HepG2 (cell line): ENCODE measurements around the gene LOXL3. TPM values are rescaled to one million over a fixed set of nuclear protein-coding genes. Genes with fewer than 3 reads are reported as not detected.

Source experiments
- ATAC-seq: fragments of 200-7000 bp; cut with Tn5 transposase; 3 replicates; pipeline ENCODE4 v1.9.1; 2020; ENCODE audit warnings: mild to moderate bottlenecking, moderate library complexity
- BruUV-seq: library from RNA; stranded (reverse); fragments of 400-500 nt; replicated peaks from 2 replicates; lab custom pipeline; 2021; lab: Mats Ljungman, UMichigan
- CTCF ChIA-PET: fragments of 300-600 bp; formaldehyde crosslinking; extraction: SDS; loops from one replicate; lab custom pipeline; 2021; ENCODE audit warnings: low total read pairs, inconsistent platforms, low intra/inter-chr PET ratio; lab: Yijun Ruan, JAX
- POLR2A ChIA-PET: fragments of 350-600 bp; sonication (Branson Sonifier 250); formaldehyde crosslinking; loops from one replicate; lab custom pipeline; 2020; ENCODE audit warnings: antibody characterized with exemption, inconsistent platforms; lab: Yijun Ruan, JAX
- DNase-seq: peaks from one replicate; pipeline ENCODE4 v3.0.0-alpha.2; 2015; ENCODE audit warnings: low spot score
- FAIRE-seq: peaks from 3 replicates; lab custom pipeline; 2011; peaks lifted over from hg19 to GRCh38; lab: Jason Lieb, UNC
- H2AFZ ChIP-seq: one replicate; pipeline ENCODE4 v1.6.1; 2011; ENCODE audit warnings: low read length, inconsistent platforms
- H3K27ac ChIP-seq: fragments of 300-600 bp; 3 replicates; pipeline ENCODE4 v1.8.0; 2011; ENCODE audit warnings: mixed run types, mild to moderate bottlenecking, mixed read lengths, low read length, inconsistent platforms; ENCODE audit not compliant: insufficient read depth; ENCODE audit errors: extremely low read length
- H3K27me3 ChIP-seq, 2 experiments: fragments of 200-600 bp in 1 of 2; 2 replicates in 1 of 2; 3 replicates in 1 of 2; pipeline versions ENCODE4 v1.6.0 to v1.8.0; 2011; ENCODE audit warnings: low read length in 2 of 2, mild to moderate bottlenecking in 2 of 2, moderate library complexity in 2 of 2, inconsistent platforms in 1 of 2; ENCODE audit not compliant: insufficient read depth in 2 of 2, control insufficient read depth in 1 of 2
- H3K36me3 ChIP-seq, 2 experiments: fragments of 200-600 bp in 1 of 2; replicated peaks in 1 of 2; 2 replicates in 1 of 2; 3 replicates in 1 of 2; pipeline versions ENCODE4 v1.5.1 to v1.8.0; 2011; ENCODE audit warnings: low read length in 2 of 2, inconsistent platforms in 1 of 2; ENCODE audit not compliant: insufficient read depth in 2 of 2, control insufficient read depth in 1 of 2
- H3K4me1 ChIP-seq: 2 replicates; pipeline ENCODE4 v1.5.1; 2012; ENCODE audit warnings: low read length, inconsistent platforms; ENCODE audit not compliant: insufficient read depth
- H3K4me2 ChIP-seq: 2 replicates; pipeline ENCODE4 v1.6.0; 2011; ENCODE audit warnings: low read depth, low read length, inconsistent platforms
- H3K4me3 ChIP-seq, 3 experiments: fragments of 200-600 bp in 1 of 3; sonication (generic), shearing (Covaris generic) in 1 of 3; replicated peaks in 1 of 3; 2 replicates each; pipeline ENCODE4 v1.5.1; 2011 to 2016; ENCODE audit warnings: low read length in 3 of 3, inconsistent platforms in 2 of 3, low read depth in 2 of 3, mild to moderate bottlenecking in 2 of 3, control low read depth in 1 of 3, mixed read lengths in 1 of 3; ENCODE audit not compliant: insufficient read depth in 1 of 3
- H3K79me2 ChIP-seq: one replicate; pipeline ENCODE4 v1.6.1; 2011; ENCODE audit warnings: low read length, inconsistent platforms; ENCODE audit not compliant: insufficient read depth
- H3K9ac ChIP-seq: 2 replicates; pipeline ENCODE4 v1.6.0; 2011; ENCODE audit warnings: mild to moderate bottlenecking, low read depth, low read length, inconsistent platforms; ENCODE audit not compliant: insufficient read depth
- H3K9me3 ChIP-seq: 2 replicates; pipeline ENCODE4 v1.5.1; 2012; ENCODE audit warnings: mild to moderate bottlenecking, low read length
- H4K20me1 ChIP-seq: 2 replicates; pipeline ENCODE4 v1.6.0; 2011; ENCODE audit warnings: inconsistent platforms, mild to moderate bottlenecking, low read length, moderate library complexity; ENCODE audit not compliant: insufficient read depth
- ASH2L ChIP-seq: fragments of 300-600, 200-600 bp; sonication (generic); IDR thresholded peaks from 2 replicates; pipeline ENCODE4 v1.7.0; 2017; ENCODE audit warnings: low read depth, mild to moderate bottlenecking, moderate library complexity, mixed read lengths, low read length; ENCODE audit not compliant: insufficient read length
- CERS6 ChIP-seq: sonication (generic); formaldehyde crosslinking; IDR thresholded peaks from 2 replicates; pipeline ENCODE4 v1.5.0; 2020; ENCODE audit warnings: missing genetic modification reagents
- HES4 ChIP-seq: sonication (generic); formaldehyde crosslinking; IDR thresholded peaks from 2 replicates; pipeline ENCODE4 v1.9.0; 2021; ENCODE audit warnings: mild to moderate bottlenecking, missing genetic modification reagents, borderline replicate concordance
- NCOA2 ChIP-seq: sonication (generic); formaldehyde crosslinking; IDR thresholded peaks from 2 replicates; pipeline ENCODE4 v1.8.0; 2022; ENCODE audit warnings: inconsistent platforms
- RAD51 ChIP-seq: fragments of 450-650 bp; IDR thresholded peaks from 2 replicates; pipeline ENCODE4 v1.6.1; 2016; ENCODE audit warnings: borderline replicate concordance
- REL ChIP-seq: sonication (generic); formaldehyde crosslinking; conservative IDR thresholded peaks from 2 replicates; pipeline ENCODE4 v1.8.0; 2022; ENCODE audit warnings: mild to moderate bottlenecking, missing genetic modification reagents, moderate library complexity
- SKI ChIP-seq: fragments of 450-650 bp; IDR thresholded peaks from one replicate; pipeline ENCODE4 v1.6.1; 2018; ENCODE audit warnings: mild to moderate bottlenecking; ENCODE audit not compliant: partially characterized antibody
- ZBTB37 ChIP-seq: sonication (generic); formaldehyde crosslinking; IDR thresholded peaks from 2 replicates; pipeline ENCODE4 v1.4.0; 2020; ENCODE audit warnings: mild to moderate bottlenecking, missing genetic modification reagents
- ZNF501 ChIP-seq: sonication (generic); formaldehyde crosslinking; IDR thresholded peaks from 2 replicates; pipeline ENCODE4 v1.5.1; 2020; ENCODE audit warnings: mild to moderate bottlenecking, moderate library complexity, missing genetic modification reagents
- ZNF609 ChIP-seq: sonication (generic); formaldehyde crosslinking; IDR thresholded peaks from 2 replicates; pipeline ENCODE4 v1.4.0; 2020; ENCODE audit warnings: mild to moderate bottlenecking, missing genetic modification reagents, borderline replicate concordance
- WGBS: methylation state at CpG from one replicate; pipeline ENCODE4 v1.1.6; 2017; ENCODE audit warnings: low lambda C conversion rate; 5-methylcytosine and 5-hydroxymethylcytosine counted together
- in situ Hi-C: cut with HindIII; loops from 2 replicates; pipeline ENCODE4 v1.10.0; 2017; ENCODE audit warnings: low pct_unique_long_range_greater_than_20kb; ENCODE audit not compliant: extremely low pct_ligation_motif_present
- intact Hi-C: fragments of 100-400 bp; cut with micrococcal nuclease; formaldehyde crosslinking; loops from one replicate; pipeline ENCODE4 v1.10.0; 2022; ENCODE audit not compliant: unreplicated experiment
- polyA plus RNA-seq, 8 experiments: library from polyadenylated mRNA; depleted of rRNA in 3 of 8; stranded (reverse) in 7 of 8; unstranded in 1 of 8; fragments of >200 nt; fragmentation: Illumina TruSeq in 4 of 8; extraction: Trizol in 4 of 8; gene quantifications; 2 replicates each; pipeline versions ENCODE4 v1.2.1 to v1.2.3, GENCODE V29; 2011 to 2016; ENCODE audit warnings: low read depth in 4 of 8, missing spikeins in 1 of 8, mixed read lengths in 1 of 8; ENCODE audit not compliant: insufficient read depth in 1 of 8
- total RNA-seq, 5 experiments: library from RNA; depleted of rRNA; stranded (reverse); fragments of >200 nt; fragmentation: Illumina TruSeq; extraction: Trizol; gene quantifications; 2 replicates each; pipeline ENCODE4 v1.2.3, GENCODE V29; 2016; ENCODE audit warnings: low read depth in 1 of 5
- TF ChIP-seq, protein P1 (sequence below): sonication (generic); formaldehyde crosslinking; IDR thresholded peaks from 2 replicates; pipeline ENCODE4 v1.4.0; 2020; ENCODE audit warnings: missing genetic modification reagents
- TF ChIP-seq, protein P2 (sequence below): sonication (generic); formaldehyde crosslinking; IDR thresholded peaks from 2 replicates; pipeline ENCODE4 v1.4.0; 2020; ENCODE audit warnings: low read depth, missing genetic modification reagents

The LOXL3 gene
- total and polyA plus RNA-seq, 2 of the 13 experiments (the other 11 are each of a cell fraction or from before 2014, with no cell fraction given): 0.55 to 6.5 TPM

- POLR2A ChIA-PET: no interaction called here
- Histone ChIP-seq H4K20me1 (no peaks in the 10 kb centered on the region), H3K9ac (no peak overlapping the region), H3K9me3 (no peaks in the 10 kb centered on the region), H3K4me3 (no peak overlapping the region), H3K36me3 (no peaks in the 10 kb centered on the region), H3K27me3 (no peaks in the 10 kb centered on the region), H3K79me2 (no peaks in the 10 kb centered on the region), H2AFZ (no peak overlapping the region), H3K4me2 (no peak overlapping the region), H3K27ac (no peak overlapping the region), H3K4me1 (peaks cover 15% of the 10 kb centered on the region)
- ATAC-seq (no peak), DNase-seq (no peak), FAIRE-seq (no peak)
- WGBS: 50% methylated on average over 1 of the region's 1 CpG
- intact Hi-C loops: no loop called here
- in situ Hi-C loops: no loop called here
- CTCF ChIA-PET: no interaction called here
- no TSS peak for BruUV-seq
- TF ChIP-seq SKI: no peak
- TF ChIP-seq REL (CRISPR knock-in tag): no peak
- no peak for TF ChIP-seq NCOA2
- TF ChIP-seq, protein P1, sequence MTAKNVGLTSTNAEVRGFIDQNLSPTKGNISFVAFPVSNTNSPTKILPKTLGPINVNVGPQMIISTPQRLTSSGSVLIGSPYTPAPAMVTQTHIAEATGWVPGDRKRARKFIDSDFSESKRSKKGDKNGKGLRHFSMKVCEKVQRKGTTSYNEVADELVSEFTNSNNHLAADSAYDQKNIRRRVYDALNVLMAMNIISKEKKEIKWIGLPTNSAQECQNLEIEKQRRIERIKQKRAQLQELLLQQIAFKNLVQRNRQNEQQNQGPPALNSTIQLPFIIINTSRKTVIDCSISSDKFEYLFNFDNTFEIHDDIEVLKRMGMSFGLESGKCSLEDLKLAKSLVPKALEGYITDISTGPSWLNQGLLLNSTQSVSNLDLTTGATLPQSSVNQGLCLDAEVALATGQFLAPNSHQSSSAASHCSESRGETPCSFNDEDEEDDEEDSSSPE (CRISPR knock-in tag): no peak
- TF ChIP-seq CERS6 (CRISPR knock-in tag): no peak
- no peak for TF ChIP-seq RAD51
- no peak for TF ChIP-seq HES4 (CRISPR knock-in tag)
- TF ChIP-seq ZBTB37 (CRISPR knock-in tag): no peak
- no peak for TF ChIP-seq ZNF501
- TF ChIP-seq, protein P2, sequence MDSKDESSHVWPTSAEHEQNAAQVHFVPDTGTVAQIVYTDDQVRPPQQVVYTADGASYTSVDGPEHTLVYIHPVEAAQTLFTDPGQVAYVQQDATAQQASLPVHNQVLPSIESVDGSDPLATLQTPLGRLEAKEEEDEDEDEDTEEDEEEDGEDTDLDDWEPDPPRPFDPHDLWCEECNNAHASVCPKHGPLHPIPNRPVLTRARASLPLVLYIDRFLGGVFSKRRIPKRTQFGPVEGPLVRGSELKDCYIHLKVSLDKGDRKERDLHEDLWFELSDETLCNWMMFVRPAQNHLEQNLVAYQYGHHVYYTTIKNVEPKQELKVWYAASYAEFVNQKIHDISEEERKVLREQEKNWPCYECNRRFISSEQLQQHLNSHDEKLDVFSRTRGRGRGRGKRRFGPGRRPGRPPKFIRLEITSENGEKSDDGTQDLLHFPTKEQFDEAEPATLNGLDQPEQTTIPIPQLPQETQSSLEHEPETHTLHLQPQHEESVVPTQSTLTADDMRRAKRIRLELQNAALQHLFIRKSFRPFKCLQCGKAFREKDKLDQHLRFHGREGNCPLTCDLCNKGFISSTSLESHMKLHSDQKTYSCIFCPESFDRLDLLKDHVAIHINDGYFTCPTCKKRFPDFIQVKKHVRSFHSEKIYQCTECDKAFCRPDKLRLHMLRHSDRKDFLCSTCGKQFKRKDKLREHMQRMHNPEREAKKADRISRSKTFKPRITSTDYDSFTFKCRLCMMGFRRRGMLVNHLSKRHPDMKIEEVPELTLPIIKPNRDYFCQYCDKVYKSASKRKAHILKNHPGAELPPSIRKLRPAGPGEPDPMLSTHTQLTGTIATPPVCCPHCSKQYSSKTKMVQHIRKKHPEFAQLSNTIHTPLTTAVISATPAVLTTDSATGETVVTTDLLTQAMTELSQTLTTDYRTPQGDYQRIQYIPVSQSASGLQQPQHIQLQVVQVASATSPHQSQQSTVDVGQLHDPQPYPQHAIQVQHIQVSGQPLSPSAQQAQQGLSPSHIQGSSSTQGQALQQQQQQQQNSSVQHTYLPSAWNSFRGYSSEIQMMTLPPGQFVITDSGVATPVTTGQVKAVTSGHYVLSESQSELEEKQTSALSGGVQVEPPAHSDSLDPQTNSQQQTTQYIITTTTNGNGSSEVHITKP (CRISPR knock-in tag): no peak
- TF ChIP-seq ZNF609: no peak
- no peak for TF ChIP-seq ASH2L
Observed at GRCh38 chr2:74597410-74597809, 43.7 kb upstream of the LOXL3 start.
